HCT116 (cell line): ENCODE data around the gene HIP1. TPM values are rescaled to one million over a fixed set of nuclear protein-coding genes. Genes with fewer than 3 reads are reported as not detected.

Experiments
- ATAC-seq: fragments of 200-7000 bp; cut with Tn5 transposase; 2 replicates; pipeline ENCODE4 v1.9.1; 2020; ENCODE audit warnings: mild to moderate bottlenecking, moderate library complexity
- BruUV-seq: library from RNA; stranded (reverse); fragments of 400-500 nt; replicated peaks from 2 replicates; lab custom pipeline; 2021; lab: Mats Ljungman, UMichigan
- CTCF ChIA-PET: fragments of 300-600 bp; sonication (Branson Sonifier 250); formaldehyde crosslinking; loops from one replicate; lab custom pipeline; 2021; ENCODE audit warnings: antibody characterized with exemption; lab: Charles Lee
- POLR2A ChIA-PET: fragments of 300-600, 350-600 bp; sonication (Branson Sonifier 250); formaldehyde crosslinking; loops from one replicate; lab custom pipeline; 2021; ENCODE audit warnings: antibody characterized with exemption; lab: Charles Lee
- RAD21 ChIA-PET, 2 experiments: fragments of 300-600 bp; sonication (Branson Sonifier 250); formaldehyde crosslinking; loops; one replicate each; lab custom pipeline; 2023; ENCODE audit warnings: low total read pairs in 2 of 2; ENCODE audit not compliant: uncharacterized antibody in 2 of 2, unreplicated experiment in 2 of 2, low non-redundant PET in 1 of 2; lab: Charles Lee
- DNase-seq: peaks from one replicate; pipeline ENCODE4 v3.0.0-alpha.2; 2010; ENCODE audit warnings: low read depth, low spot score
- H2AFZ ChIP-seq: fragments of 200-600 bp; shearing (Covaris generic), sonication (generic); 2 replicates; pipeline ENCODE4 v1.6.1; 2017; ENCODE audit warnings: low read depth, mixed run types, mixed read lengths, antibody characterized with exemption, low read length; ENCODE audit not compliant: poor library complexity, severe bottlenecking
- H3K27ac ChIP-seq: 2 replicates; pipeline ENCODE4 v1.5.1; 2012; ENCODE audit warnings: low read depth, low read length
- H3K27me3 ChIP-seq: fragments of 200-600 bp; sonication (generic); 2 replicates; pipeline ENCODE4 v1.6.1; 2016; ENCODE audit warnings: mixed run types, low read length, mixed read lengths; ENCODE audit not compliant: insufficient read depth
- H3K36me3 ChIP-seq, 2 experiments: fragments of 200-500 bp in 1 of 2; fragments of 200-600 bp in 1 of 2; sonication (Bioruptor generic) in 1 of 2; sonication (generic) in 1 of 2; 2 replicates each; pipeline versions ENCODE4 v1.5.1 to v1.6.1; 2014 to 2016; ENCODE audit warnings: low read length in 2 of 2, inconsistent platforms in 1 of 2, mixed read lengths in 1 of 2, mixed run types in 1 of 2; ENCODE audit not compliant: insufficient read depth in 2 of 2, control insufficient read depth in 1 of 2
- H3K4me1 ChIP-seq, 2 experiments: fragments of 200-600 bp in 1 of 2; sonication (generic) in 1 of 2; 2 replicates each; pipeline versions ENCODE4 v1.5.1 to v1.6.1; 2012 to 2017; ENCODE audit warnings: low read length in 2 of 2, inconsistent platforms in 1 of 2, mild to moderate bottlenecking in 1 of 2, mixed read lengths in 1 of 2, mixed run types in 1 of 2, moderate library complexity in 1 of 2; ENCODE audit not compliant: insufficient read depth in 2 of 2, control insufficient read depth in 1 of 2
- H3K4me2 ChIP-seq: fragments of 200-600 bp; sonication (generic); 2 replicates; pipeline ENCODE4 v1.6.1; 2017; ENCODE audit warnings: mixed run types, low read length, mixed read lengths
- H3K4me3 ChIP-seq, 2 experiments: fragments of 200-600 bp in 1 of 2; sonication (generic) in 1 of 2; replicated peaks in 1 of 2; 2 replicates each; pipeline ENCODE4 v1.5.1; 2011 to 2016; ENCODE audit warnings: low read length in 2 of 2, control low read depth in 1 of 2, low read depth in 1 of 2, mild to moderate bottlenecking in 1 of 2, mixed read lengths in 1 of 2, mixed run types in 1 of 2
- H3K79me2 ChIP-seq: fragments of 200-600 bp; sonication (generic); 2 replicates; pipeline ENCODE4 v1.6.1; 2017; ENCODE audit warnings: mild to moderate bottlenecking, mixed run types, low read length, moderate library complexity, mixed read lengths; ENCODE audit not compliant: insufficient read depth
- H3K9ac ChIP-seq: fragments of 200-600 bp; sonication (generic); 2 replicates; pipeline ENCODE4 v1.6.1; 2016; ENCODE audit warnings: low read length, mixed read lengths
- H3K9me2 ChIP-seq: fragments of 200-600 bp; sonication (generic), shearing (Covaris generic); 2 replicates; pipeline ENCODE4 v1.6.1; 2017; ENCODE audit warnings: mixed run types, mild to moderate bottlenecking, moderate library complexity; ENCODE audit not compliant: insufficient read depth
- H3K9me3 ChIP-seq, 2 experiments: fragments of 200-500 bp in 1 of 2; fragments of 200-600 bp in 1 of 2; sonication (Bioruptor generic) in 1 of 2; sonication (generic) in 1 of 2; 2 replicates each; pipeline ENCODE4 v1.6.1; 2014 to 2017; ENCODE audit warnings: low read length in 2 of 2, mixed read lengths in 2 of 2, inconsistent platforms in 1 of 2, low read depth in 1 of 2, mild to moderate bottlenecking in 1 of 2, mixed run types in 1 of 2, moderate library complexity in 1 of 2; ENCODE audit not compliant: control insufficient read depth in 1 of 2, insufficient read depth in 1 of 2
- H4K20me1 ChIP-seq: fragments of 200-600 bp; sonication (generic), shearing (Covaris generic); 2 replicates; pipeline ENCODE4 v1.6.1; 2017; ENCODE audit warnings: mixed run types, mild to moderate bottlenecking, moderate library complexity; ENCODE audit not compliant: insufficient read depth
- ATF3 ChIP-seq: IDR thresholded peaks from 2 replicates; pipeline ENCODE4 v1.6.1; 2012
- CTCF ChIP-seq, 3 experiments: fragments of 200-600 bp in 1 of 3; sonication (generic) in 1 of 3; IDR thresholded peaks in 2 of 3; conservative IDR thresholded peaks in 1 of 3; 2 replicates each; pipeline ENCODE4 v1.5.1; 2012 to 2017; ENCODE audit warnings: low read depth in 2 of 3, low read length in 2 of 3, antibody characterized with exemption in 1 of 3, borderline replicate concordance in 1 of 3, control low read depth in 1 of 3, mild to moderate bottlenecking in 1 of 3, mixed read lengths in 1 of 3, mixed run types in 1 of 3, moderate library complexity in 1 of 3; ENCODE audit not compliant: insufficient read depth in 1 of 3
- EZH2 ChIP-seq: fragments of 200-600 bp; sonication (generic); IDR thresholded peaks from 2 replicates; pipeline ENCODE4 v1.6.1; 2017; ENCODE audit warnings: antibody characterized with exemption, mixed run types
- JUND ChIP-seq: IDR thresholded peaks from 2 replicates; pipeline ENCODE4 v1.6.1; 2012
- MAX ChIP-seq: IDR thresholded peaks from 2 replicates; pipeline ENCODE4 v1.6.1; 2012
- POLR2AphosphoS5 ChIP-seq: IDR thresholded peaks from 2 replicates; pipeline ENCODE4 v1.6.1; 2011; ENCODE audit warnings: mild to moderate bottlenecking, low read depth, low read length, moderate library complexity
- RAD21 ChIP-seq: IDR thresholded peaks from 2 replicates; pipeline ENCODE4 v1.6.1; 2012; ENCODE audit warnings: low read depth, mild to moderate bottlenecking
- SIN3A ChIP-seq: IDR thresholded peaks from 2 replicates; pipeline ENCODE4 v1.6.1; 2012; ENCODE audit warnings: low read depth
- ZFX ChIP-seq: fragments of 450-650 bp; IDR thresholded peaks from 2 replicates; pipeline ENCODE4 v1.6.1; 2017
- ZNF274 ChIP-seq: fragments of 200-500 bp; sonication (Bioruptor generic); IDR thresholded peaks from 2 replicates; pipeline ENCODE4 v1.6.1; 2014; ENCODE audit warnings: mild to moderate bottlenecking, low read depth, low read length, inconsistent platforms
- intact Hi-C: fragments of 100-400 bp; cut with micrococcal nuclease; formaldehyde crosslinking; loops from 2 replicates; pipeline ENCODE4 v1.10.0; 2022
- total RNA-seq: library from RNA; stranded (reverse); gene quantifications from one replicate; pipeline ENCODE4 v1.2.1, GENCODE V29; 2021; ENCODE audit not compliant: unreplicated experiment

Gene HIP1
- total RNA-seq, 1 experiment from 2014 or later, result 22.1 TPM

GRCh38 chr7:75771224-75771623 is 32.5 kb upstream of the HIP1 start:
- CTCF ChIA-PET, result interaction anchor here (1.5 kb wide), 1 partner anchor 9 kb away, joined by 8 read pairs; no protein-coding TSS in a partner anchor
- RAD21 ChIA-PET, result no interaction called here

GRCh38 chr7:75762350-75762917 is 23.7 kb upstream of the HIP1 start:
- ATAC-seq, result peak; percentile 93
- Histone ChIP-seq H3K9me3 (no peaks in the 10 kb centered on the region), H3K9me2 (no peaks in the 10 kb centered on the region), H4K20me1 (no peaks in the 10 kb centered on the region), H3K36me3 (no peaks in the 10 kb centered on the region), H3K27ac (no peak overlapping the region), H3K4me2 (no peak overlapping the region), H3K4me1 (no peaks in the 10 kb centered on the region), H3K79me2 (no peaks in the 10 kb centered on the region), H3K27me3 (no peaks in the 10 kb centered on the region), H3K4me3 (no peak overlapping the region), H2AFZ (no peak overlapping the region), H3K9ac (no peak overlapping the region)
- BruUV-seq, result no TSS peak
- CTCF ChIA-PET, result interaction anchor here (0.6 to 1.1 kb wide), 12 partner anchors 9 to 685 kb away, joined by 3 to 15 read pairs (median 4); partner anchors contain the start of gene CCL26
- POLR2A ChIA-PET, result interaction anchor here (0.6 kb wide), 1 partner anchor 154 kb away, joined by 3 read pairs; no protein-coding TSS in a partner anchor
- intact Hi-C loops, result loop anchor here (1.0 to 10.0 kb wide), 2 partner anchors 147 to 262 kb away; no protein-coding TSS in a partner anchor
- RAD21 ChIA-PET, result interaction anchor here (0.6 to 1.0 kb wide), 5 partner anchors 165 to 259 kb away, joined by 3 to 7 read pairs (median 3); no protein-coding TSS in a partner anchor
- DNase-seq, result peak; percentile 40
- TF ChIP-seq POLR2AphosphoS5 (no peak), ZNF274 (no peak), SIN3A (no peak), RAD21 (peak; percentile 92), EZH2 (no peak), JUND (no peak), ATF3 (no peak), MAX (no peak), CTCF (IDR thresholded peaks at IDR 0.05 in 2 of 3, conservative IDR thresholded peaks at IDR 0.05 in 1 of 3; ENCODE audit: borderline replicate concordance in 1 of 3, insufficient read depth in 1 of 3, low read depth in 2 of 3, low read length in 2 of 3) (peak; percentile 62 to 77 (median 68); a peak in 5 of 6 replicates), ZFX (no peak)

More at GRCh38 chr7:75771224-75771623, 32.5 kb upstream of the HIP1 start:
- H3K4me3 ChIP-seq, result no peak overlapping the region
- no peak overlapping the region for H3K27ac ChIP-seq
- no peaks in the 10 kb centered on the region for H3K79me2 ChIP-seq
- DNase-seq (no peak), ATAC-seq (no peak)
- POLR2A ChIA-PET, result no interaction called here
- H3K4me2 ChIP-seq, result no peak overlapping the region
- no peaks in the 10 kb centered on the region for H3K9me2 ChIP-seq
- BruUV-seq, result no TSS peak
- no peaks in the 10 kb centered on the region for H3K27me3 ChIP-seq
- no peaks in the 10 kb centered on the region for H3K36me3 ChIP-seq
- no peaks in the 10 kb centered on the region for H3K9me3 ChIP-seq
- H3K9ac ChIP-seq, result no peak overlapping the region
- intact Hi-C loops, result no loop called here
- TF ChIP-seq RAD21, result no peak
- no peak for TF ChIP-seq ATF3
- H3K4me1 ChIP-seq, result peaks cover 6 to 16% of the 10 kb centered on the region in 2 experiments; a peak in 3 of 4 replicates
- H4K20me1 ChIP-seq, result no peaks in the 10 kb centered on the region
- no peak overlapping the region for H2AFZ ChIP-seq
